NCI-H524 treated with DMSO at 0.1 percent for 48 hours (cell line): ENCODE results near the gene TTC21B.

Experiments used
- DNase-seq: peaks from one replicate; lab custom pipeline; 2025; lab: John Stamatoyannopoulos, UW

The TTC21B gene

DNA sequence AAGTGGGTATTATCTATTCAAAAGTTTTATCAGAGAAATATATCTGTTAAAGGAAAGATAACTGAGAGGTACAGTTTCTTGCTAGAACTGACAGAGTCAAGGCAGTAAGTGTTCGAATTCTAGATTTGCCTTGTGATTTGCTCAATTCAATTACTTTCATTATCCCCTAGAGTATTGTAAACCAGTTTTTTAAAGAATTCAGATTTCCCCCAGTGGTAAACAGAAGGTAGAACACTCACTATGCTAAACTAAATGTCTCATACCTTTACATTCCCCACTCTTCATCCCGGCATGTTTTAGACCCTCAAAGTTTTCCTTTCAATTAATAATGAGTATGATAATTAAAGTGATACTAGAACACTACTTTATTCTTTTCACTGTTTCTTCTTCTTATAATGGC lies 28.6 kb downstream of the TTC21B start:
- no peak for DNase-seq

DNA sequence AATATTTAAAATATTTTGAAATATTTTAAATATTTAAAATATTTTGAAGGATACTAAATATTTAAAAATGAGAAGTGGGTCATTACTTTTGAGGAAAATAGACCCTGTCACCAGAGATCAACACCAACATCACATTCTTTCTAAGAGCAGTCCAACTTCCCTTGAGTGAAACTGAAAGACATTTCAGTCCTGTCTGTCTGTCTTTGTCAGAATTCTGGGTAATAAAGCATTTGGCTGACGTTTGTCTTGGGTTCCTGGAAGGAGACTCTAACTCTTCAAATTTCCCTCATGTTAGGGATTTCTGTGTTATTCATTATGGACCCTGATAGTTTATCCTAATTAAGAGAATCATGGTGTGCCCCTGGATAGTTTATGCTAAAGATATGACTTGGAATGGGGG lies 32.8 kb downstream of the TTC21B start:
- DNase-seq, result no peak

DNA sequence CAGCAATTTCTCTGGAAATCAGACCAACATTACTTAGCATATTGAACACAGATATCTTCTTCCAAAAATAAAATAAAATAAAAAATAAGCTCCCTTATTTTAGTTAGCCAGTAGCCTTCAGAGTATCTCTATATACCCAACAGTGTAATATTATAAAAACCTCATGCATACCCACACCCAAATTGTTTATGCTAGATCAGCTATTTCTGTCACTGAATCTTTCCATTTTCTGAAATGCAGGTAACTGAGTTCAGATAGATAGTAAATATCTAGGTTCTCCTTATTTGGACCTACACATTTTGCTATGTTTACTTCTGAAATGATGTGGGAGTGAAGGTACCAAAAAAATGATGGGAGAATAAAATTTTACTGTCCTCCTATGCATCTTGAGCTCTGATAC lies 39.9 kb downstream of the TTC21B start:
- no peak for DNase-seq

DNA sequence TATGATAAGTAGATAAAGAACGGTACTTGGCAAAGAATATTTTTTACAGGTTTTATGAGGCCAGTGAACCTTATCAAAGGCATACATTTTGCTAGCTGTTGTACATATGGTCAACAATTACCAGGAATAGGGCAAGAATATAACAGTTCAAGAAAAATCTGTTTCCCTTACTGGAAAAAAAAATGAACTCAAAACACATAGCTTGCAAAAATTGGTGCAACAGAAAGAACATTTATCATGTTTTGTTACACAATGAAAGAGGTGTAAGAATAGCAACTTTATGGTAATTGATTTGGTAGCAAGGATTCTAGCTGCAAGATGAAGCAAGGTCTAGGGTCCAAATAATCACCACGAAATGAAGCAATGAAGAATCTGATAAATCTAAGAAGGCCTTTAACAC lies 41.6 kb downstream of the TTC21B start:
- DNase-seq, result no peak

DNA sequence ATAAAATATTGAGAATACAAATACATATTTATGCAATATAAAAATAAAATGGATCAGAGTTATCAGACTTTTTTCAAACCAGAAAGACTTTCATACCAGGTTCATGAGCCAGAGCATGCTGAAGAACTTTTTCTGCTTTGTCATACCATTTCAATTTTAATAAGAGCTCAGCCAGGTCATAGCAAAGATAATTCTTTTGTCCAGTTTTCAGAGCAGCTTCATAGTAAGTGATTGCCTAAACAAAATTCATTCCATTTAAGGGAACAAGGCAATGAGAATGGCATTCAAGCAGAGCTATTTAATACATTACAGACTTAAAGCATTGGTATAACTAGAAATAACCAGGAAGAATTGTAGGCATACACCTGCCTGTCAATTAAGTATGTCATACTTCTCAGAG lies 42.3 kb downstream of the TTC21B start:
- DNase-seq, result no peak

DNA sequence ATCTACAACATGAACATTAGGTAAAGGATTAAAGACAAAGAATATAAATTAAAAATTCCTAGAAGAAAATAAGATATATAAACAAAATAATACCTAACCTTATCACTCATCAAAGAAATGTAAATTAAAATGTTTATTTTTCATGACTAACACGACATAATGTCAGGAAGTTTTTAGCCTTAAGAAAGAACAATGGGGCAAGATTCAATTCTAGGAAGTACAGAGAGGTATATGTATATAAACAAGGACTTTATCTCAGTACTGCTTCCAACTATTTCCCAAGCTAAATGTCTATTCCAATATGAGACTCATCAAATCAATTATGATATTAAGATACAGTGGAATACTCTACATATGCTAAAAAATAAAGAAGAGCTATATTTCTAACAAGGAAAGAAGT lies 44.1 kb downstream of the TTC21B start:
- DNase-seq, result no peak

DNA sequence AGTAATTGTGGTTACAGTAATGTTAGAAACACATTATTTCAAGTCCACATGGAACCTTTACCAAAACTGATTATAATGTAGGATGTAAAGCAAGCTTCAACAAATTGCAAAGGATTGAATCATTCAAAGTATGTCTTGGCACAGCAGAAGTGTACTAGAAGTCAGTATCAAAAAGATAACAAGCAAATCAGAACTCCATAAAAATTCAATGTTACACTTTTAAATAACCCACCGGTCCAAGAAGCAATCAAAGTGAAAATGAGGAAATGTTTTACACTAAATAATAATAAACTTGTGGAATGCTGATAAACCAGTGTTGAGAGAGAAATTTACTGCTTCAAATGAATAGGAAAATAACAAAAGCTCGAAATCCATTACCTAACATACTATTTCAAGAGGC lies 47.7 kb downstream of the TTC21B start:
- no peak for DNase-seq

DNA sequence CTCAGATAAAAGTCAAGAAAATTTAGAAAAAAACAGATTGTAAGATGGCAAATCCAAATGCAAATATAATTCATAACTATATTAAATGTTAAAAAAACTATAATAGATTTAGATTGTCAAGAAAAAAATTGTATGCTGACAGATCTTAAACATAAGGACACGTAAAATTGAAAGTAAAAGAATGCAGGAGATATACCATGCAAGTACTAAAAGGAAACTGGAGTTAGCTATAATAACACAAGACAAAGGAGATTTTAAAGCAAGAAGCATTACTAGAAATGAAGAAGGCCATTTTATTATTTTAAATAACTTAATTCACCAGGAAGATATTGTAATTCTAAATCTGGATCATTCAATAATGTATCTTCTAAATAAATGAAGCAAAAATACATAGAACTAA lies 48.3 kb downstream of the TTC21B start:
- DNase-seq, result no peak

DNA sequence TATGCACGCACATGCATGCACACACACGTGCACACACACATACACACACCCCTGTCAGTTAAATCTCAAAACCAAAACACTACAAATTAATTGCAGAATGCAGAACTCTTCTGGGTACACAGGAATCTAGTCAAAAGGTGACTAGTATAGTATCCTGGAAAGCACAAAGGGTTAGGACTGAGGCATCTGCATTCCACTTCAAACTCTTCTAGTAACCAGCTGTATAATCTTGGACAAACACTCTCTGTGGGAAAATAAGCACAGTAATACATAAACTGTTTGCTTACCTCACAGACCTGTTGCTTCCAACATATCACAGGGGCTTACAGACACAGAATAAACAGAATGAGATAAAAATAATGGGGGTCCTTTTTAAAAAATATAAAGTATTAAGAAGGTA lies 49.1 kb downstream of the TTC21B start:
- DNase-seq, result no peak

DNA sequence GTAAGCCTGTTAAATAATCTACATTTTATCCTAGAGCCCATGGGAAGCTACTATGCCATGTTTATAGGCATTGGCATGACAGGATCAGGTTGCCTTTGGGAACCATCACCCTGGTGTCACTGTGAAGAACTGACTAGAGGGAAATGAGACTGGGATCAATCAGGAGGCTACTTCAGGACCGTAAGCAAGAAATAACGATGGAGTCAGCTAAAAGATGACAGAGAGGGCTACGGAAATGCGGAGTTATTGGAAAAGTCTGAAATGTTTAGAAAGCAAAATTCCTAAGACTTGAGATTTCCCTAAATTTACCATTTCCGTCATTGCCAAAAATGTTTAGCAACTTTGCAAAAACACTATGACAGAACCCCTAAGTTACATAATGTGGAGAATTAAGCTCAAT lies 50.2 kb downstream of the TTC21B start:
- no peak for DNase-seq

DNA sequence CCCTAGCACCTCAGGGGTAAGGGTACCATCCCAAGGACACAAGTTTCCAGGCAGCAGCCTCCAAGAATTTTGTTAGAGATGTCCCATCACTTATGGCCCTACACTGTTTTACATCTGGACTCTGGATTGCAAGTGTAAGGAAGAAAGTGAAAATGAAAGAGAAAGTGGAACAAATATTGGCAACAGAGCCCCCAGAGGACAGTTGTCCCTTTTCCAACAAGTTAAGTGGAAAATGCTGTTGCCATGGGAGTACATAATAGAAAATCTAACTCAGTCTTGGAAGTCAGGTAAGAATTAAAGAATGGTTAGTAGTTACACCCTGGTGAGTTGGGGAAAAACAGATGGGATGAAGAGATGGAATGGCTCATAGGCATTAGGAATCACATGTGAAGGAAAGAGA lies 50.6 kb downstream of the TTC21B start:
- no peak for DNase-seq

DNA sequence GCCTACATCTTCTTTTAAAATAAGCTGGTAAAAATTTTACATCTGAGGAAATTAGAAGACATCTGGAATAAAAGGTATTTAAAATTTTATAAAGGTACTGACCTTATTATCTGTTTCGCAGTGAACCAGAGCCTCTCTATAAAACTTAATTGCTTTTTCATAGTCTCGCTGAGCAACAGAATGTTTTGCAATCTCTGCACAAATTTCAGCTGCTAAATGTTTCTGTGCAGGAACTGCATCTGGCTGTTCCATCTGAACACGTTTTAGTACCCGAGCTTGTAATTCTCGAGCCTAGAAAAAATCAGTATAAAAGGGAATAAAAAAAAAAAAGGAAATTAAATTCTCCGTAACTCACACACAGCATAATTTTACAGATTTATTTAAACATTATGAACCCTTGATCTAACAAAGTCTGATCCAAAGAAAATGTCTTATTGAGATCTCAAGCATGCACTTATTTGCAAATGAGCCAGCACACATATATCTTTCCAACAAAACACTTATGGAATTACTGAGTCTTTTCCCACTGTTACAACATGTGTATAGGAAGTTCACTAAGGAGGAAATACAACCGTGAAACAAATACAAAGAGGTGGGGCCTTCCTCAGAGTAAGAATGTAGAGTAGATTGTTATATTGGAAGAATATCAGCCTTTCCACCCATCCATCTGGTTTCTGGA lies 51.8 kb downstream of the TTC21B start:
- no peak for DNase-seq

DNA sequence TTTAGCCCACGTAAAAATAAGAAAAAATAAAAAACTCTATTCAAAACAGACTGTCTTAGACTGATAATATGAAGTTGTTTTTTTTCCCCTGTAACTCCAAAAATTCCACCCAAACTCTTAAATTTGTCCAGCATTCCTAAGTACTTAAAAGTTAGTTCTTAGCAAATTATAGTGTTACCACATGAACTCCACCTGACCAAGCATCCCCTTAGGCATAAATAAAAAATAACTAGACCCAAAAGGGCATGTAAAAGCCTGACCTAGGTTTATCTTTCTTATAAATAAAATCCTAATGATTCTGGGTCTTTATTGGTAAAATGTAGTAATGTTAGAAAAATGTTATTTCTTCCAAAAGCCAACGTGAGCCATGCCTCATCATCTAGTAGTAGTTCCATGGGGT lies 54.3 kb downstream of the TTC21B start:
- DNase-seq, result no peak

DNA sequence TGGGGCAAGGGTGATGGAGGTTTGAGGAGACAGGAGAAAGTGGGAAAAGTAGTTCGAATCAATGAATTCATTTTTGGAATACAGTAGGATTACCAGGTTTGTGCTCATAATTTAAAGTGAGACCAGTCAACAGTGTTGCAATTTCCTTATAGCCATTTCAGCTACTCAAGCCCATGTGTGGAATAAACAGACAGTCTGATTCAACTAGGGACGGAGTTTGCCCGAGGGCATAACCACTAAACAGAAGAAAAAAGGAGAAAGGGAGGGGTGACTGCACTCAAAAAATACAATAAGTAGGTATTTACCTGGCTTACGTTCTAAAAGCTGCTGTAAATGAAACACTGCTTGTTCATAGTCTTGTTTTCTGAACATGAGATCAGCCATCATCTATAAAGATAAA lies 55.2 kb downstream of the TTC21B start:
- DNase-seq, result no peak

DNA sequence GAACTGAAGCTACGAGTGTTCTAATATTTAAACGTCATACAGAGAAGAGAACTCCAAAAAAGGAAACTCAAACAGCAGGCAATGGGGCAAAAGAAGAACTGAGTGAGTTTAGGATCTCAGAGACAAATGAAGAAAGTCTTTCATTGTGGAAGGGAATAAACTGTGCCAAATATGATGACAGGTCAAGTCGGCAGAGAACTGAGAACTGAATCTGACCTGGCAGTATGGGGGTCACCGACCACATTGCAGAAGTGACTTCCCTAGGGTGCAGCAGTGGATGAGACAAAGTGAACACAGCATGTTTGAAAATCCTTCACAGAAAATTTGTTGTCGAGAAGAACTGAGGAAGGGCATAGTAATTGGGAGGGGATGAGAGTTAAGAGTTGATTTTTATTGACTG lies 55.9 kb downstream of the TTC21B start:
- no peak for DNase-seq

DNA sequence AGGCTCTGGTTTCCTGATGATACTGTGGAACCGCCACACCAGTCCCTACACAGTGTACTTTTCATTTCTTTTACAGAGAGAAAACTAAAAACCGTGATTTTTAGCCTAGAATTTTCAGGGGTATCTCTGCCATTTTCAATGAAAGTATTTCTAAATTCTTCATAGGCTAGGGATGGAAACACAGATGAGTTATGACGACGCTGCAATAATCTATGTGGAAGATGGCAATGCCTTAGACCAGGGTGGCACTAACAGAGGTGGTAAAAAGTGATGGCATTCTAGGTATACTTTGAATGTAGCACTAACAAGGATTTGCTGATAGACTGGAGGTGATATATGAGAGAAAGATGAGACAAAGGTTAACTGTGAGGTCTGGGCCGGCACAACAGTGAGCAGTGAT lies 56.5 kb downstream of the TTC21B start:
- no peak for DNase-seq

DNA sequence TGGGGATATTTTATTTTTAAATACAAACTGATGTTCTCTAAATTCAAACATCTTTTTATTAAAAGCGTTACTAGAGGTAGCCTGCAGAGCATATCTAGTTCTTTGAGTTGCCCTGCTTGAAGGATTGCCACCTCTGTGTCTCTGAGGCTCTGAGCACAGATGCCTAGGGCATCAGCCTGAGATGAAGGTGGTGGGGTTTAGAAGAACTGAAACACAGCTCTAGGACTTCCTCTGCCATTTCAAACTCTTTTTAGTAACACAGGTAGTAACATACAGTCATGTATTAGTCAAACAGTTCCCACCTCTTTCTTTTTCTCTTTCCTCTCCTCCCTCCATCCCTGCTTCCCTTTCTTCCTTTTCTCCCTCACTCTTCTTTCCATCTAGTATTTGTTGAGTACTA lies 57.6 kb downstream of the TTC21B start:
- DNase-seq, result no peak

DNA sequence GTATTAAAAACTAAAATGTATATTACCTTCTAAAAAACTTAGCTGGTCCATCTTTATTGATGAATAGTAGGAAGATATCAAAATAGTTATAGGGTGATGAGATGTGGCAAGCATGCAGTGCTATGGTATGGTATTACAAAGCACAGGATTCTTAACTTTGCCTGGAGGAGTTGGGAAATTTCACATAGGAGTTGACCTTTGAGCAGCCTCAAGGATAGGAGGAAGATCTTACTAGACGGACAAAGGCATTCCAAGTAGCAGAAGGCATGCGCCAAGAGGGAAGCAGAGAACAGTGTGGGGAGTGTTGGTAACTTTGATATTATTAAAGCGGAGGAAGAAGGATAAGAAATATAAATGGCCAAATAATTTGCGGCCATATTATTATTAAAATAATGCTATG lies 60.0 kb downstream of the TTC21B start:
- DNase-seq, result no peak

DNA sequence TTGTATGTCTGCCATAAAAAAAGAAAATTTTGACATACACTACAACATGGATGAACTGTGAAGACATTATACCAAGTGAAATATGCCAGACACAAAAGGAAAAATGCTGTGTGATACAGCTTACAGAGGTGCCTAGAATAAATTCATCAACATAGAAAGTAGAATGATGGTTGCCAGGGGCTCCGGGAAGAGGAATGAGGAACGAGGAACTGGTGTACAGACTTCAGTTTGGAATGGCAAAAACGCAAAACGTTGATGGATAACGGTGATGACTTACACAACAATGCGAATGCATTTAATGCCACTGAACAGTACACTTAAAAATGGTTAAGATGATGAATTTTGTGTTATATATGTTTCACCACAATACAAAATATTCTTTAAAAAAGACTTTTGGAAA lies 61.0 kb downstream of the TTC21B start:
- DNase-seq, result no peak

DNA sequence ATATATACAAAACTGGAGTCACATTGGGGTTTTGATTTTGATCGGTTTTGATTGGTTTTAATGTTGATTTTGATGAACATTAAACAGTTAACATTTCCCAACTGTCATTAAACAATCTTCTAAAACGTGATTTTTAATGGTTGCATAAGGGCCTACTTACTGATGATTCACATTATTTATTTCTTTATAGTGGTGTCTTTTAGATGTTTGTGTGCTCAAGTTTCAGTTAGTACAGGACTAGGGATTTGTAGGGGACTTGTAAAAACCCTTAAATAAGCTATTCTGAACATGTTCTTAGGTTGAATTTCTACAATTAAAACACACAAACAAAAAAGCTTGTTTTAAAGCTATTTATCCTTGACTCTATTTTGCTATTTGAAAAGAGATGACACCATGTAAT lies 61.6 kb downstream of the TTC21B start:
- no peak for DNase-seq

DNA sequence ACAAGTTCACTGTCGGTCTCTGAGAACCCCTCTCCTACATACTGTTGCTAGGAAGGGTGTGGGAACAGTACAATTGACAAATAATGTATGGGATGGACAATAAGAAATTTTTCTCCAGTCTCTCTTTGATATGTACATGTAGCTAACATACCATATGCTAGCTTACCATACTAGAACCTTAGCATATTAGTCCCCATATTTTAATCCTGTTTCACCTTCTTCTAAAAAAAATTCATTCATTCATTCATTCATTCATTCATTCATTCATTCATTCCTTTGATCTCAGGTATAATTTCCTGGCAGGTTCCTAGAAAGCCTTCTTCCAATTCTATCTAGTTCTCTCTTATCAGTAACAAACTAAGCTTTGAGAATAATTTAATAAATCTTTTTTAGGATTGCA lies 62.2 kb downstream of the TTC21B start:
- DNase-seq, result no peak

DNA sequence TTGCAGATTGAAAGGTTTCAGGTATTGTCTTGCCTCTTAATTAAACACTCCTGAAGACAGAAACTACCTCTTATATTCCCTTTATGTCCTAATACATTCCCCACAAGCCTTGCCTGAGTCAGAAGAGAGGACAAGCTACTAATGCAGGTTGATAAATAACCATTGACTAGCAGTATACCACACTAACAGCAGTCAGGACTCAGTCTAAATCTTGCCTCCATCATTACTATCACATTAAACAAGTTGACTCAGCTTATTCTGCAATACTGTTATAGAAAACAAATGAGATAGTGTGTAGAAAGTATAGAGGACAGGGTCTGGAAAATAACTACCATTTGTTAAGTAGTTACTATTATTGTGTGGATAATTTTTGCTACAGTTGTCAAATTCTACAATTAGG lies 63.8 kb downstream of the TTC21B start:
- DNase-seq, result no peak

DNA sequence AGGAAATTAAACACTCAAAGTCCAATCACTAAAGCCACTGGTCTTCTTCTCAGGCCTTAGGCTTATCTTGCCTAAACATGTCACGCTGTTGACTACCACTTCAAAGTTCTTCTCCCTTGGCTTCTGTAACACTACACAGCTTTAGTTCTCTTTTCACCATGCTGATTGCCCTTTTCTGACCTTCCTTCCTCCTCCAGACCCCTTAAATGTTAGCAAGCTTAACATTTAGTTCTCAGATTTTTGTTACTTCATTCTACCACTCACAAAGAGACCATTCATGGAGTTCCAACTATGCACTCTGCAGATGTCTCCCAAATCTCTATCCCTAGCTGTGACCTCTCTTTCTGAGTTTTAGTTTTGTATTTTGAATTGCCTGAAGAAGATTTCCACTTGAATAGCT lies 64.4 kb downstream of the TTC21B start:
- DNase-seq, result no peak

DNA sequence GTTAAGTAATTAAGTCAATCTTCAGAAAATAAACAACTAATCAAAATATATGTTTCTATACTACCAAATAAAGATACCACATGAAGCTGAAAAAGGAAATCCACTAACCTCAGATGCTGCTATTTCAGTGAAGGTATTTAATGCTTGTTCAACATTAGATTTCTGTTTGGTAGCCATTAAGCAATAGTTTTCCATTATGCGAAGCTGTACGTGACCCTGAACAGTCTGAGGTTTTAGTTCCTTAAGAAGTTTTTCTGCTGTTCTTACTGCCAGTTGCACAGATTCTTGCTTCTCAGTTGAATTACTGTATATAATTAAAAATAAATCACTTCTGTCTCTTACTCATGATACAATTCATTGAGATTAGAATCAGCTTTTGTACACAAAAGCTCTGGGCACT lies 65.4 kb downstream of the TTC21B start:
- no peak for DNase-seq
